ENCODE measurements around the gene VPS13D.
"Not testable (repeated sequence)": the region's sequence is repeated elsewhere in the genome, so short reads cannot be mapped to it uniquely, and the experiment has no call there.

GRCh38 chr1:12222700-12223099 lies 7.1 kb upstream of the VPS13D start:
- not testable (repeated sequence) for TF ChIP-seq CTCF (IDR thresholded peaks at IDR 0.05 in 8 of 11, conservative IDR thresholded peaks at IDR 0.05 in 3 of 11); POLR2A (IDR thresholded peaks at IDR 0.05); POLR2AphosphoS5 (IDR thresholded peaks at IDR 0.05)
